ENCODE results near the gene PRSS16. TPM values are rescaled to one million over a fixed set of nuclear protein-coding genes. Genes with fewer than 3 reads are reported as not detected.

Gene PRSS16
- total and polyA plus RNA-seq, 9 of the 15 experiments (the other 6 are each of a cell fraction or from before 2014, with no cell fraction given) = 4.5 to 21.3 (median 12.1) TPM

DNA sequence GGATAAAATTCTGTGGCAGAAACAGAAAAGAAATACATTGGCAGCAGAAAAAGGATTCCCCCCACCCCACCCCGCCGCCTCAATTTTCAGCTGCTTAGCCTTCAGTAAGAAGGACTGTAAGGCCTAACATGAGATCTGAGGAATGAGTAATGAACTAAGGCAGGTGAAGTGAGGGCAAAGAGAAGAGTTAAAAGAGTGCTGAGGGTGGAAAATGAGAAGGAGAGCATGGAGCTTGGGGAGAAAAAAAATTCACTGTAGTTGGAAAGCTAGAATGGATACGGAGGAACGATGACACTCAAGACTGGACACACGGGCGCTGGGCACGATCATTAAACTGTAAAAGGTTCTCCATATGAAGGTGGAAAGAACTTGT is 50.0 kb downstream of the PRSS16 start (continued):
- TF ChIP-seq TBL1XR1 (IDR thresholded peaks at IDR 0.05; ENCODE audit: low read length in 2 of 2) (peak in 1 of 2 experiments; percentile 11; a peak in 1 of 4 replicates), CC2D1A (IDR thresholded peaks at IDR 0.05) (peak; percentile 11; the same call in 1 of the 2 replicates), RBM22 (IDR thresholded peaks at IDR 0.05; ENCODE audit: low read depth, low read length, poor library complexity, severe bottlenecking) (no peak), BDP1 (IDR thresholded peaks at IDR 0.05; ENCODE audit: insufficient read depth, insufficient read length) (no peak), KLF13 (tag; IDR thresholded peaks at IDR 0.05; ENCODE audit: borderline replicate concordance, low read depth) (no peak), SMARCA5 (IDR thresholded peaks at IDR 0.05) (0 out of 2 replicates have a peak, but pooled peaks have one; percentile 10), C11orf30 (IDR thresholded peaks at IDR 0.05; ENCODE audit: low read depth) (peak; percentile 41; the same call in 1 of the 2 replicates), ZNF316 (IDR thresholded peaks at IDR 0.05) (peak; percentile 56; the same call in 1 of the 2 replicates)

DNA sequence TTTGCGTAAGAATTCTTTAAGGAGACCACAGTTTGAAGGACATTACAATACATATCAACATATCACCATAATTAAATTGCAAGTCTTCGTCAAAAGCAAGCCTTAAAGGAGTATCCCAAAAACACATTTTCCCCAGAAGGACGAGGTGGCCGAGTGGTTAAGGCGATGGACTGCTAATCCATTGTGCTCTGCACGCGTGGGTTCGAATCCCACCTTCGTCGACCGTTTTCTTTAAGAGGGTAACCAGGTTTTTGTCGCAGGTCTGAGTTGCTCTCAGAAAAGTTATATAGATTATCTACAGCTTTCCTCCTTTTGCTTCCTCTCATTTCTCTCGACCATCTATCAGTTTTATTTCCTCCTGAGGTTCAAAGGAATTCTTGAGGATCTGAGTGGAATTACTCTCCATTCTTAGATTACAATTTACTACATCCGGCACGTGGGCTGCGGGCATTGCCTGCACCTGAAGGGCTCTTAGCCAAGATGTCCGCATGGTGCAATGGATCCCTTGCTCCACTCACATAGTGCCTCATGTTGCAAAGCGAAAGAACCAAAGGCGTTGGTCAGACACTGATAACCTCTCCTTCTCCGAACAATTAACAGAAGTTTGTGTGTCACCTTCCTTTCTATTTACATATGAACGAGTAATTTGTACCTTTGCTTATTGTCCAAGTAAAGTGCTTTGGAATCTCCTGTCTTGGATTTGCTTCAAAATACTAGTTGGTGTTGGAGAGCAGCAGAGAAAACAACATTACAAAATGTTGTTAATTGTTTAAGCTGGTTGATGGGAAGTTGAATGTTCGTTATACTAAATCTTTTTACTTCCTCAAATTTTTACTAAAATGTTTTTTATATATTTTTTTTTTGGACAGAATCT is 50.6 kb downstream of the PRSS16 start:
- Histone ChIP-seq H4K20me1 (replicated peaks; ENCODE audit: control insufficient read depth, insufficient read depth, low read length) (no peaks in the 10 kb centered on the region), H3K36me3 (ENCODE audit: control insufficient read depth, insufficient read depth, low read length) (no peaks in the 10 kb centered on the region), H2AFZ (ENCODE audit: low read depth, low read length) (peak overlapping the region; percentile 97), H3K9me1 (ENCODE audit: control insufficient read depth, insufficient read depth, low read length) (no peaks in the 10 kb centered on the region), H3K9ac (ENCODE audit: insufficient read depth in 1 of 2, low read depth in 2 of 2, low read length in 2 of 2) (peak overlapping the region; percentile 74 to 77; a peak in 3 of 4 replicates), H3K4me1 (replicated peaks in 1 of 2; ENCODE audit: control insufficient read depth in 2 of 2, insufficient read depth in 2 of 2, low read length in 2 of 2) (peaks cover 0 to 7% of the 10 kb centered on the region in 2 experiments; a peak in 2 of 5 replicates), H3K27ac (ENCODE audit: extremely low read depth, low read depth, low read length) (peak overlapping the region; percentile 79), H3K79me2 (ENCODE audit: control insufficient read depth, insufficient read depth, low read length) (no peaks in the 10 kb centered on the region), H3K4me2 (ENCODE audit: insufficient read depth, low read length) (peak overlapping the region; percentile 87), H3K27me3 (ENCODE audit: control insufficient read depth in 2 of 2, insufficient read depth in 2 of 2, low read length in 2 of 2) (no peaks in the 10 kb centered on the region), H3K9me3 (replicated peaks; ENCODE audit: control insufficient read depth, insufficient read depth, low read depth, low read length) (no peaks in the 10 kb centered on the region), H3K4me3 (peak overlapping the region; percentile 67)
- BruUV-seq (replicated peaks) = TSS peak; percentile 38
- DNase-seq (ENCODE audit: extremely low read depth in 1 of 4, low spot score in 3 of 4) = peak; percentile 63 to 94 (median 76)
- intact Hi-C loops (cut with micrococcal nuclease) = loop anchor here (2.0 to 10.0 kb wide), 6 partner anchors 35 to 387 kb away; no protein-coding TSS in a partner anchor
- POLR2A ChIA-PET = interaction anchor here (0.7 to 1.9 kb wide), 7 partner anchors 9 to 365 kb away, joined by 3 to 8 read pairs (median 4); partner anchors contain the start of gene ZNF184
- peak; percentile 68 for ATAC-seq
- 2% methylated on average over 22 of the region's 22 CpGs for WGBS (ENCODE audit: insufficient coverage, low coverage, missing lambda C conversion rate)
- CTCF ChIA-PET (ENCODE audit: low intra/inter-chr PET ratio) = interaction anchor here (0.7 kb wide), 1 partner anchor 93 kb away, joined by 3 read pairs; no protein-coding TSS in a partner anchor
- in situ Hi-C loops (cut with MboI) = no loop called here
- FAIRE-seq = peak; percentile 67
- 0 out of 2 replicates have a peak, but pooled peaks have one; percentile 6 for TF ChIP-seq MECOM (CRISPR knock-in tag; IDR thresholded peaks at IDR 0.05)
- TF ChIP-seq ZNF431 (CRISPR knock-in tag; IDR thresholded peaks at IDR 0.05) = 0 out of 2 replicates have a peak, but pooled peaks have one; percentile 4
- no peak for TF ChIP-seq KLF6 (CRISPR knock-in tag; IDR thresholded peaks at IDR 0.05; ENCODE audit: borderline replicate concordance)
- TF ChIP-seq SOX6 (IDR thresholded peaks at IDR 0.05) = peak; percentile 76
- TF ChIP-seq NR2C2 (CRISPR knock-in tag; IDR thresholded peaks at IDR 0.05) = no peak
- peak; percentile 63 for TF ChIP-seq NR2C2 (tag; IDR thresholded peaks at IDR 0.05)
- TF ChIP-seq, protein P1, sequence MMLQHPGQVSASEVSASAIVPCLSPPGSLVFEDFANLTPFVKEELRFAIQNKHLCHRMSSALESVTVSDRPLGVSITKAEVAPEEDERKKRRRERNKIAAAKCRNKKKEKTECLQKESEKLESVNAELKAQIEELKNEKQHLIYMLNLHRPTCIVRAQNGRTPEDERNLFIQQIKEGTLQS (IDR thresholded peaks at IDR 0.05) = 0 out of 2 replicates have a peak, but pooled peaks have one; percentile 16
- TF ChIP-seq, protein P1 (CRISPR knock-in tag; conservative IDR thresholded peaks at IDR 0.05) = 0 out of 2 replicates have a peak, but pooled peaks have one; percentile 65
- peak; percentile 19; the same call in 1 of the 2 replicates for TF ChIP-seq SMARCC2 (IDR thresholded peaks at IDR 0.05; ENCODE audit: low read depth)
- peak; percentile 78; the same call in 1 of the 2 replicates for TF ChIP-seq EHMT2 (IDR thresholded peaks at IDR 0.05)
- TF ChIP-seq HEY1 (CRISPR knock-in tag; IDR thresholded peaks at IDR 0.05; ENCODE audit: borderline replicate concordance) = no peak
- TF ChIP-seq, protein P2, sequence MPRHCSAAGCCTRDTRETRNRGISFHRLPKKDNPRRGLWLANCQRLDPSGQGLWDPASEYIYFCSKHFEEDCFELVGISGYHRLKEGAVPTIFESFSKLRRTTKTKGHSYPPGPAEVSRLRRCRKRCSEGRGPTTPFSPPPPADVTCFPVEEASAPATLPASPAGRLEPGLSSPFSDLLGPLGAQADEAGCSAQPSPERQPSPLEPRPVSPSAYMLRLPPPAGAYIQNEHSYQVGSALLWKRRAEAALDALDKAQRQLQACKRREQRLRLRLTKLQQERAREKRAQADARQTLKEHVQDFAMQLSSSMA (CRISPR knock-in tag; IDR thresholded peaks at IDR 0.05) = no peak
- TF ChIP-seq ZBTB8A (IDR thresholded peaks at IDR 0.05; ENCODE audit: partially characterized antibody) = peak; percentile 94

Data from K562 (cell line).